GM20000 (cell line): Measurements from ENCODE around the gene MSANTD1.

Experiments
- DNase-seq: peaks from one replicate; pipeline ENCODE4 v3.0.0; 2012; ENCODE audit warnings: low spot score
- TF ChIP-seq, protein P1 (sequence below): IDR thresholded peaks from 2 replicates; pipeline ENCODE4 v1.5.1; 2012; ENCODE audit warnings: mild to moderate bottlenecking, control low read depth; ENCODE audit errors: extremely low read depth, missing control alignments

MSANTD1 gene

DNA sequence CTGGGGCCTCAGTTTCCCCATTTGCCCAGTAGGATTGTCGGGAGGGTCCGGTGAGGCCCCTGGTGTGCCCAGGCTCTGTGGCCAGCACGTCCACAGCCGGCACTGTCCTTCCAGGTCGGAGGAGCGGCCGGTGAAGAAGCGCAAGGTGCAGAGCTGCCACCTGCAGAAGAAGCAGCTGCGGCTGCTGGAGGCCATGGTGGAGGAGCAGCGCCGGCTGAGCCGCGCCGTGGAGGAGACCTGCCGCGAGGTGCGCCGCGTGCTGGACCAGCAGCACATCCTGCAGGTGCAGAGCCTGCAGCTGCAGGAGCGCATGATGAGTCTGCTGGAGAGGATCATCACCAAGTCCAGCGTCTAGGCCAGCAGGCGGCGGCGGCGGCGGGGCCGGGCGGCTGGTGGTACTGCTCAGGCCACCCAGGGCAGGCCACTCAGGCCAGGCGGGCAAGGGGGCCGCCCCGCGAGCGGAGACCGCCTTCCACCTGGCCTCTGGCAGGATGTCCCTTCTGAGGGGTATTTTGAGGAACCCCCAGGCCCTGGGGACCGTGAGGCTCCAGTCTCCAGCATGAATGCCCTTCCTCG lies 6.7 kb downstream of the MSANTD1 start:
- TF ChIP-seq, protein P1, sequence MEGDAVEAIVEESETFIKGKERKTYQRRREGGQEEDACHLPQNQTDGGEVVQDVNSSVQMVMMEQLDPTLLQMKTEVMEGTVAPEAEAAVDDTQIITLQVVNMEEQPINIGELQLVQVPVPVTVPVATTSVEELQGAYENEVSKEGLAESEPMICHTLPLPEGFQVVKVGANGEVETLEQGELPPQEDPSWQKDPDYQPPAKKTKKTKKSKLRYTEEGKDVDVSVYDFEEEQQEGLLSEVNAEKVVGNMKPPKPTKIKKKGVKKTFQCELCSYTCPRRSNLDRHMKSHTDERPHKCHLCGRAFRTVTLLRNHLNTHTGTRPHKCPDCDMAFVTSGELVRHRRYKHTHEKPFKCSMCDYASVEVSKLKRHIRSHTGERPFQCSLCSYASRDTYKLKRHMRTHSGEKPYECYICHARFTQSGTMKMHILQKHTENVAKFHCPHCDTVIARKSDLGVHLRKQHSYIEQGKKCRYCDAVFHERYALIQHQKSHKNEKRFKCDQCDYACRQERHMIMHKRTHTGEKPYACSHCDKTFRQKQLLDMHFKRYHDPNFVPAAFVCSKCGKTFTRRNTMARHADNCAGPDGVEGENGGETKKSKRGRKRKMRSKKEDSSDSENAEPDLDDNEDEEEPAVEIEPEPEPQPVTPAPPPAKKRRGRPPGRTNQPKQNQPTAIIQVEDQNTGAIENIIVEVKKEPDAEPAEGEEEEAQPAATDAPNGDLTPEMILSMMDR, result no peak
- no peak for DNase-seq

DNA sequence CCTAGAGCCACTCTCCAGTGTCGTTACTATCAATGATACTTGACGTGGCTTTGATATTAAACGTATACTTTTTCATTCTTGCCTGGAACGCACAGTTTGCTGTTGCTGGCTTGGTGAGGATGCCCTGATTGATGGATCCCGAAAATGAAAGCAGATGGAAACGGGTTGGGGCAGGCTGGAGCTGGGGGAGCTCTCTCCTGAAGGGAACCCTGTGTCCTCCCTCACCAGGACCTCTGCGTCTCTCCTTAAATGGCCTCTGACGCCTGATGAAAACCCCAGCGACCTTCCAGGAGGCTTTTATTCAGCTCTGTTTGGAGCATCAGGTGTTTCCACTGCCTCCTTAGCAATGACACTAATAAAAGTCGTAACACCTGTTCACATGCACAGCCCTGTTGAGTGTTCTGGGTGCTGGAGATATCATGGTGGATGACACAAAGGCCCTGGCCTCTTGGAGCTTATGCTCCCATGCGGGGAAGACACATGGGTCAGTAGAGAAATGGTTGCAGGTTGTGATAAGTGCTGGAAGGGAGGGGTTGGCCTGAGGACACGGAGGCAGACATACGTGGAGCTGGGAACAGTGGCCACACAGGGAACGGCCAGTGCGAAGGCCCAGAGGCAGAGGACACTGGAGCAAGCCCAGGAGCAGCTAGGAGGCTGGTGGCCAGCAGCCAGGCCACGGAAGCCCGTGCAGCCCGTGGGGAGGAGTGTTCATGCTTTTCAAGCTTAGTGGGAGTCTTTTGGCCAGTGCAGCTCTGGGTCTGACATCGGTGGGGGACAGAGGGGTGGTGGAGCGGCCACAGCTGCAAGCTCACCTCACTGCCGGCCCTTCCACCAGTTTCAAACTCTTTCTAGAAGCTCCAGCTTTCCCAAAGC lies 7.5 kb downstream of the MSANTD1 start:
- DNase-seq, result no peak

DNA sequence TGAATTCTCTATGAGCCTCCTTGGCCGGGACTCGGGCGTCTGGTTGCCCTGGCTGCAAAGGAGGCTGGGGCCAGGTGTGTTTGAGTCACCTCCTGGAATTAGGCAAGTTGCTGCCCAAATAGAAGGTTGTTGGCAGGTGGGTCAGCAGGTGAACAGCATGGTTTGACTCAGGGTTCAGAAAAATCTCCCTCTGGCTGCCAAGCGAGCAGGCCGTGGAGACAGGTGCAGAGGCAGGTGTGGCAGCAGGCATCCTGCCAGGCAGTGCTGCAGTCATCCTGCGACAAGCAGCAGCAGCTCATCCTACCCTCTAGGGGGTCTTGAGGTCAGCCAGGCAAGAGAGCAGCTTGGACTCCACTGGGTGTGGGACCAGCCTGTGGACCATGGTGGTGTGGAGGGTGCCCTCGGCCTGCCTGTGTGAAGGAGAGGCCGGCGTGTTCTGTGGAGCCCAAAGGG lies 8.2 kb downstream of the MSANTD1 start:
- TF ChIP-seq, protein P1, result no peak
- DNase-seq, result no peak

More for the DNA sequence above, 7.5 kb downstream of the MSANTD1 start:
- TF ChIP-seq, protein P1, result no peak

DNA sequence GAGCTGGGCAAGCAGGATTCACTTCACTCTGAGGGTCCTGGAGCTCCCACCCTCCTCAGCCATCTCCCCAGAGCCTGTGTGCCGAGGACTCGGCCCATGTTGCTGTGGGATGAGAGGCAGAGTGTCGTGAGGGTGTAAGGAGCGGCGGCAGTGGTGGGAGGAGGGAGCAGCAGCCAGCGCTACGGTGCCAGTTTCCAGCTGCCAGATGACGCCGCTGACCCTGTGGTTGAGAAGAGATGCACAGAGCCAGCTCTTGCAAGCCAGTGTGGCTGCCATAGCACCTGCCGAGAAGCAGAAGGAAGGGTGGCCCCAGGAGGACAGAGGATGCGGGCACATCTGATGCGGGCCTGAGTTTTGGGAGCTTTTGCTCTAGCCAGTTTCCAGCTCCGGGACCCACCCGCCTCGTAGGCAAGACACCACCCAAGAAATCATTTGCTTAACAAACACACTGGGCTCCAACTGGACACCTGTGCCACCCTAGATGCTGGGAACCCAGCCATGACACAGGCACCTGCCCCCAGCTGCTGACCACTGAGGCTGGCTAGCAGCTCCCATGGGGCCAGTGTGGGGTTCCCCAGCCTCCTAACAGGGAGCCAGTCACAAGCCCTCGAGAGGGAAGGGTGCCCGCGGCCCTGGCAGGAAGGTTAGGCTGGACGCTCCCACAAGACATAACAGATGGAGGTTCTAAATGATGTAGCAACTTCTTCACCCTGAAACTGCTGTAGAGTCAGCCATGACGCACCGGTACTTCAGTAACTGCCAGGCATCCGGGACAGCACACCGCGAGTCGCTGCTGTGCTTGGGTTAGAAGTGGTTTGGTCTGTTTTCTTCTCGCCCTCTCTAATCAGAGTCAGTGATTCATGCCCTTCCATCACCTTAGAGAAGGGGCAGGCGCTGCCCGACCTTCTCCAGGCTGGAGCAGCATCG lies 8.9 kb downstream of the MSANTD1 start:
- TF ChIP-seq, protein P1, result no peak
- DNase-seq, result peak; percentile 68

DNA sequence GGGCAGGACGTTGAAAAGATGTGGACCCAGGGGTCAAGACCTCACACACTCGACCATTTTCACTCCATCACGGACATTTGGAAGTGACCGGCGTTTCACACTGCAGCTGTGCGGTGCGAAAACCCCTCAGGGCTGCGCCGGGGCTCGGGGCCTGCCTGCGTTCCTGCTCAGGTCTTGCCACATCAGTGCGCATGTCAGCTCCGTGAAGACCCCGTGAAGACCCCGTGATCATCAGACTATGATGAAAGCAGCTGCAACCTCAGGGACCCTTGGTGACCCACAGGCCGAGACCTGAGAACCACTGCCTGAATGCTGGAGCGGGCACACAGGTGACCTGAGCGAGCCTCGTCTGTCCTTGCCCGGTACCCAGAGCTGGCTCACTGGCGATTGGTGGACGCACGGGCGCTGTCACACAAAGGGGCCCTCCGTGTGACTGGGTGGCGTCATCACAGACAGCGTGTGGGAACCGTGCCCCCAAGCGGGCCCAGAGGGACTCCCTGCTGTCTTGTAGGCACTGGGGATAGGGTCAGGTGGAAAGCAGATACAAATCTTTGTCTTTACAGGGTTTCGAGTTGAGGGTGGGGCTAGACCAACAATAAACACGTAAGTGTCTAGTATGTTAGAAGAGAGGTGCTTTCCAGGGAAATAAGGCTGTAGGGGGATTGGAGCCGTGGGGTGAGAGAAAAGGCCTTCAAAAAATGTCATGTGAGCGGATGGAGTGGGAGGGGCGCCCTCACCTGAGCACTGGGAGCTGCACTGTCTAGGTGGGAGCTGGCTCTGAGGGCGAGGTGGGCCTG lies 12.7 kb downstream of the MSANTD1 start:
- DNase-seq, result no peak
- TF ChIP-seq, protein P1, result no peak

DNA sequence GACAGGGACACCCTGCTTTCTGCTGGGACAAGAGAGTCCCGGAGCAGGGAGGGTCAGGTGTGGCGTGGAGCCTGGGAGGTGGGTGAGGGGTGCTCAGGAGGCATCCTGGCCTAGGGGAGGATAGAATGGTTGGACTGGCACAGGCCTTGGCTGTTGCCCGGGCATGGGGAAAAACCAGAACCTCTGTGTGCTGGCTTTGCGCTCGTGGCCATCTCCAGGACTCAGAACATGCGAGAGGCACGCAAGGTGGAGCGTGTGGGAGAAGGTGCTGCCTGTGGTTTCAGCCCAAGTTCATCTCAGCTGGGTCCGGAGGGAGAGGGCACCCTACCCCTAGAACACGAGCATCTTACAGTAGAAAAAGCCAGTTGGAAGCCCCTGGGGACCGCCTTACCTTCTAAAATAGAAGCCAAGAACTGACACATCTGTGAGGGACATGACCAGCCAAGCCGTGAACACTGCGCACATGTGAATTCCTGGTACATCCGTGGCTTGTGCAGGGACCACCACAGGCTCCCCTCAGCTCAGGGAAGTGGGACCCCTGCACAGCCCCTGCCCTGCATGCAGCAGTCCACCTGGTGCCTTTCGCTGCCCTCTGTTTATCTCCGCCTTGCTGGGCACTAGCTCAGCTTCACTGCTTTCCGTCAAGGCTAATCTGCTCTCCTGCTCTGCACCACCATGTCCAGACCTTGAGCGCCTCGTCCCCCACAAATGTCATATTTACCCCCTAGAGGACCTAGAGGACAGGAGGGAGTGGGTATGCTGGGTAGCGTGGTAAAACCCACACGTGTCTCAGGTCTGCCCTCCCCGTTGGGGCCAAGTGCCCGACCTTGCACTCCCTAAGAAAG lies 13.5 kb downstream of the MSANTD1 start:
- no peak for DNase-seq
- TF ChIP-seq, protein P1, result no peak
